HepG2 (cell line): ENCODE data around the gene MT1A. TPM values are rescaled to one million over a fixed set of nuclear protein-coding genes. Genes with fewer than 3 reads are reported as not detected.

ENCODE experiments used
- ATAC-seq: fragments of 200-7000 bp; cut with Tn5 transposase; 3 replicates; pipeline ENCODE4 v1.9.1; 2020; ENCODE audit warnings: mild to moderate bottlenecking, moderate library complexity
- BruUV-seq: library from RNA; stranded (reverse); fragments of 400-500 nt; replicated peaks from 2 replicates; lab custom pipeline; 2021; lab: Mats Ljungman, UMichigan
- CTCF ChIA-PET: fragments of 300-600 bp; formaldehyde crosslinking; extraction: SDS; loops from one replicate; lab custom pipeline; 2021; ENCODE audit warnings: low total read pairs, inconsistent platforms, low intra/inter-chr PET ratio; lab: Yijun Ruan, JAX
- POLR2A ChIA-PET: fragments of 350-600 bp; sonication (Branson Sonifier 250); formaldehyde crosslinking; loops from one replicate; lab custom pipeline; 2020; ENCODE audit warnings: antibody characterized with exemption, inconsistent platforms; lab: Yijun Ruan, JAX
- DNase-seq: peaks from one replicate; pipeline ENCODE4 v3.0.0-alpha.2; 2015; ENCODE audit warnings: low spot score
- FAIRE-seq: peaks from 3 replicates; lab custom pipeline; 2011; peaks lifted over from hg19 to GRCh38; lab: Jason Lieb, UNC
- H2AFZ ChIP-seq: one replicate; pipeline ENCODE4 v1.6.1; 2011; ENCODE audit warnings: low read length, inconsistent platforms
- H3K27ac ChIP-seq: fragments of 300-600 bp; 3 replicates; pipeline ENCODE4 v1.8.0; 2011; ENCODE audit warnings: mixed run types, mild to moderate bottlenecking, mixed read lengths, low read length, inconsistent platforms; ENCODE audit not compliant: insufficient read depth; ENCODE audit errors: extremely low read length
- H3K27me3 ChIP-seq, 2 experiments: fragments of 200-600 bp in 1 of 2; 2 replicates in 1 of 2; 3 replicates in 1 of 2; pipeline versions ENCODE4 v1.6.0 to v1.8.0; 2011; ENCODE audit warnings: low read length in 2 of 2, mild to moderate bottlenecking in 2 of 2, moderate library complexity in 2 of 2, inconsistent platforms in 1 of 2; ENCODE audit not compliant: insufficient read depth in 2 of 2, control insufficient read depth in 1 of 2
- H3K36me3 ChIP-seq, 2 experiments: fragments of 200-600 bp in 1 of 2; replicated peaks in 1 of 2; 2 replicates in 1 of 2; 3 replicates in 1 of 2; pipeline versions ENCODE4 v1.5.1 to v1.8.0; 2011; ENCODE audit warnings: low read length in 2 of 2, inconsistent platforms in 1 of 2; ENCODE audit not compliant: insufficient read depth in 2 of 2, control insufficient read depth in 1 of 2
- H3K4me1 ChIP-seq: 2 replicates; pipeline ENCODE4 v1.5.1; 2012; ENCODE audit warnings: low read length, inconsistent platforms; ENCODE audit not compliant: insufficient read depth
- H3K4me2 ChIP-seq: 2 replicates; pipeline ENCODE4 v1.6.0; 2011; ENCODE audit warnings: low read depth, low read length, inconsistent platforms
- H3K4me3 ChIP-seq, 3 experiments: fragments of 200-600 bp in 1 of 3; sonication (generic), shearing (Covaris generic) in 1 of 3; replicated peaks in 1 of 3; 2 replicates each; pipeline ENCODE4 v1.5.1; 2011 to 2016; ENCODE audit warnings: low read length in 3 of 3, inconsistent platforms in 2 of 3, low read depth in 2 of 3, mild to moderate bottlenecking in 2 of 3, control low read depth in 1 of 3, mixed read lengths in 1 of 3; ENCODE audit not compliant: insufficient read depth in 1 of 3
- H3K79me2 ChIP-seq: one replicate; pipeline ENCODE4 v1.6.1; 2011; ENCODE audit warnings: low read length, inconsistent platforms; ENCODE audit not compliant: insufficient read depth
- H3K9ac ChIP-seq: 2 replicates; pipeline ENCODE4 v1.6.0; 2011; ENCODE audit warnings: mild to moderate bottlenecking, low read depth, low read length, inconsistent platforms; ENCODE audit not compliant: insufficient read depth
- H3K9me3 ChIP-seq: 2 replicates; pipeline ENCODE4 v1.5.1; 2012; ENCODE audit warnings: mild to moderate bottlenecking, low read length
- H4K20me1 ChIP-seq: 2 replicates; pipeline ENCODE4 v1.6.0; 2011; ENCODE audit warnings: inconsistent platforms, mild to moderate bottlenecking, low read length, moderate library complexity; ENCODE audit not compliant: insufficient read depth
- MTF2 ChIP-seq: sonication (generic); formaldehyde crosslinking; IDR thresholded peaks from 2 replicates; pipeline ENCODE4 v1.5.0; 2020; ENCODE audit warnings: missing genetic modification reagents, borderline replicate concordance
- NFE2L1 ChIP-seq: sonication (generic); formaldehyde crosslinking; IDR thresholded peaks from 2 replicates; pipeline ENCODE4 v1.4.0; 2020; ENCODE audit warnings: missing genetic modification reagents, mild to moderate bottlenecking, borderline replicate concordance
- SMARCC2 ChIP-seq: fragments of 450-650 bp; IDR thresholded peaks from 2 replicates; pipeline ENCODE4 v1.6.1; 2017; ENCODE audit warnings: antibody characterized with exemption, mild to moderate bottlenecking
- ZFP90 ChIP-seq: sonication (generic); formaldehyde crosslinking; IDR thresholded peaks from 2 replicates; pipeline ENCODE4 v1.8.0; 2022; ENCODE audit warnings: missing genetic modification reagents, mild to moderate bottlenecking, inconsistent platforms, borderline replicate concordance
- ZKSCAN5 ChIP-seq: sonication (generic); formaldehyde crosslinking; IDR thresholded peaks from 2 replicates; pipeline ENCODE4 v1.5.1; 2020; ENCODE audit warnings: mild to moderate bottlenecking, missing genetic modification reagents
- ZNF121 ChIP-seq: sonication (generic); formaldehyde crosslinking; IDR thresholded peaks from 2 replicates; pipeline ENCODE4 v1.5.0; 2020; ENCODE audit warnings: mild to moderate bottlenecking, missing genetic modification reagents
- ZNF619 ChIP-seq: sonication (generic); formaldehyde crosslinking; IDR thresholded peaks from 2 replicates; pipeline ENCODE4 v1.4.0; 2020; ENCODE audit warnings: mild to moderate bottlenecking, missing genetic modification reagents
- ZNF646 ChIP-seq: sonication (generic); formaldehyde crosslinking; IDR thresholded peaks from 2 replicates; pipeline ENCODE4 v1.9.0; 2021; ENCODE audit warnings: mild to moderate bottlenecking, missing genetic modification reagents
- ZNF660 ChIP-seq: sonication (generic); formaldehyde crosslinking; IDR thresholded peaks from 2 replicates; pipeline ENCODE4 v1.5.1; 2020; ENCODE audit warnings: mild to moderate bottlenecking, low read depth, missing genetic modification reagents, borderline replicate concordance
- ZNF7 ChIP-seq: IDR thresholded peaks from 2 replicates; pipeline ENCODE4 v1.6.1; 2016; ENCODE audit warnings: missing biosample characterization, missing genetic modification reagents
- ZNF713 ChIP-seq: sonication (generic); formaldehyde crosslinking; IDR thresholded peaks from 2 replicates; pipeline ENCODE4 v1.4.0; 2020; ENCODE audit warnings: mild to moderate bottlenecking, missing genetic modification reagents
- ZNF777 ChIP-seq: sonication (generic); formaldehyde crosslinking; IDR thresholded peaks from 2 replicates; pipeline ENCODE4 v1.4.0; 2020; ENCODE audit warnings: missing genetic modification reagents
- ZNF782 ChIP-seq: sonication (generic); formaldehyde crosslinking; IDR thresholded peaks from 2 replicates; pipeline ENCODE4 v1.4.0; 2020; ENCODE audit warnings: missing genetic modification reagents, mild to moderate bottlenecking, borderline replicate concordance
- WGBS: methylation state at CpG from one replicate; pipeline ENCODE4 v1.1.6; 2017; ENCODE audit warnings: low lambda C conversion rate; 5-methylcytosine and 5-hydroxymethylcytosine counted together
- in situ Hi-C: cut with HindIII; loops from 2 replicates; pipeline ENCODE4 v1.10.0; 2017; ENCODE audit warnings: low pct_unique_long_range_greater_than_20kb; ENCODE audit not compliant: extremely low pct_ligation_motif_present
- intact Hi-C: fragments of 100-400 bp; cut with micrococcal nuclease; formaldehyde crosslinking; loops from one replicate; pipeline ENCODE4 v1.10.0; 2022; ENCODE audit not compliant: unreplicated experiment
- polyA plus RNA-seq, 8 experiments: library from polyadenylated mRNA; depleted of rRNA in 3 of 8; stranded (reverse) in 7 of 8; unstranded in 1 of 8; fragments of >200 nt; fragmentation: Illumina TruSeq in 4 of 8; extraction: Trizol in 4 of 8; gene quantifications; 2 replicates each; pipeline versions ENCODE4 v1.2.1 to v1.2.3, GENCODE V29; 2011 to 2016; ENCODE audit warnings: low read depth in 4 of 8, missing spikeins in 1 of 8, mixed read lengths in 1 of 8; ENCODE audit not compliant: insufficient read depth in 1 of 8
- total RNA-seq, 5 experiments: library from RNA; depleted of rRNA; stranded (reverse); fragments of >200 nt; fragmentation: Illumina TruSeq; extraction: Trizol; gene quantifications; 2 replicates each; pipeline ENCODE4 v1.2.3, GENCODE V29; 2016; ENCODE audit warnings: low read depth in 1 of 5
- TF ChIP-seq, protein P1 (sequence below): sonication (generic); formaldehyde crosslinking; IDR thresholded peaks from 2 replicates; pipeline ENCODE4 v1.5.1; 2020; ENCODE audit warnings: missing genetic modification reagents, mild to moderate bottlenecking, borderline replicate concordance
- TF ChIP-seq, protein P2 (sequence below): sonication (generic); formaldehyde crosslinking; IDR thresholded peaks from 2 replicates; pipeline ENCODE4 v1.5.1; 2020; ENCODE audit warnings: missing genetic modification reagents, mild to moderate bottlenecking, borderline replicate concordance

The MT1A gene
- total and polyA plus RNA-seq, 2 of the 13 experiments (the other 11 are each of a cell fraction or from before 2014, with no cell fraction given): 8.3 to 10.4 TPM

GRCh38 chr16:56682703-56683397 is 44.4 kb downstream of the MT1A start:
- Histone ChIP-seq H2AFZ (peak overlapping the region; percentile 79), H3K27ac (no peak overlapping the region), H3K4me3 (peak overlapping the region; percentile 62 to 83 (median 78); a peak in 5 of 6 replicates), H3K9me3 (peaks cover 10% of the 10 kb centered on the region), H3K4me2 (peak overlapping the region; percentile 100), H3K36me3 (no peaks in the 10 kb centered on the region), H3K79me2 (no peaks in the 10 kb centered on the region), H4K20me1 (no peaks in the 10 kb centered on the region), H3K4me1 (peaks cover 45% of the 10 kb centered on the region), H3K9ac (peak overlapping the region; percentile 66), H3K27me3 (peaks cover 0 to 6% of the 10 kb centered on the region in 2 experiments; a peak in 1 of 5 replicates)
- ChIA-PET POLR2A (interaction anchor here (0.8 to 2.3 kb wide), 9 partner anchors 19 to 76 kb away, joined by 3 to 15 read pairs (median 3); partner anchors contain the start of genes MT1A, MT1E, MT2A and NUP93), CTCF (no interaction called here)
- in situ Hi-C loops (no loop called here), intact Hi-C loops (no loop called here)
- FAIRE-seq (no peak), DNase-seq (no peak), ATAC-seq (peak; percentile 18)
- BruUV-seq: TSS peak; percentile 92
- WGBS: 12% methylated on average over 8 of the region's 8 CpGs
- TF ChIP-seq MTF2 (CRISPR knock-in tag): no peak
- TF ChIP-seq ZNF646 (CRISPR knock-in tag): no peak
- TF ChIP-seq ZNF660 (CRISPR knock-in tag): no peak
- TF ChIP-seq, protein P1, sequence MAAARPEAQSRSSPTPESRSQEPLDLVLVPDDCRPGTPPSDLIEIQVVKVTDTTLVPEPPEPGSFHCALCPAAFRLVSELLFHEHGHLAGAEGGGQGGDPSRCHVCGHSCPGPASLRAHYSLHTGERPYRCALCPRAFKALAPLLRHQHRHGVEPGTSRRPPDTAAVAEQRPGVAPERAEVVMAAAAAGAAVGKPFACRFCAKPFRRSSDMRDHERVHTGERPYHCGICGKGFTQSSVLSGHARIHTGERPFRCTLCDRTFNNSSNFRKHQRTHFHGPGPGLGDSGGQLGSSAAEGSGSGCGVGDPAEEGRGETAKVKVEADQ (CRISPR knock-in tag): no peak
- no peak; the same call in 1 of the 2 replicates for TF ChIP-seq ZNF619 (CRISPR knock-in tag)
- no peak for TF ChIP-seq ZNF121 (CRISPR knock-in tag)
- no peak for TF ChIP-seq SMARCC2
- 0 out of 2 replicates have a peak, but pooled peaks have one; percentile 5 for TF ChIP-seq ZNF782 (CRISPR knock-in tag)
- no peak for TF ChIP-seq ZFP90 (CRISPR knock-in tag)
- no peak for TF ChIP-seq ZNF777 (CRISPR knock-in tag)
- 0 out of 2 replicates have a peak, but pooled peaks have one; percentile 16 for TF ChIP-seq ZNF713
- no peak for TF ChIP-seq ZKSCAN5 (CRISPR knock-in tag)
- TF ChIP-seq NFE2L1 (CRISPR knock-in tag): peak; percentile 6; the same call in 1 of the 2 replicates
- no peak for TF ChIP-seq ZNF7 (CRISPR knock-in tag)
- TF ChIP-seq, protein P2, sequence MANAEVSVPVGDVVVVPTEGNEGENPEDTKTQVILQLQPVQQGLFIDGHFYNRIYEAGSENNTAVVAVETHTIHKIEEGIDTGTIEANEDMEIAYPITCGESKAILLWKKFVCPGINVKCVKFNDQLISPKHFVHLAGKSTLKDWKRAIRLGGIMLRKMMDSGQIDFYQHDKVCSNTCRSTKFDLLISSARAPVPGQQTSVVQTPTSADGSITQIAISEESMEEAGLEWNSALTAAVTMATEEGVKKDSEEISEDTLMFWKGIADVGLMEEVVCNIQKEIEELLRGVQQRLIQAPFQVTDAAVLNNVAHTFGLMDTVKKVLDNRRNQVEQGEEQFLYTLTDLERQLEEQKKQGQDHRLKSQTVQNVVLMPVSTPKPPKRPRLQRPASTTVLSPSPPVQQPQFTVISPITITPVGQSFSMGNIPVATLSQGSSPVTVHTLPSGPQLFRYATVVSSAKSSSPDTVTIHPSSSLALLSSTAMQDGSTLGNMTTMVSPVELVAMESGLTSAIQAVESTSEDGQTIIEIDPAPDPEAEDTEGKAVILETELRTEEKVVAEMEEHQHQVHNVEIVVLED (CRISPR knock-in tag): no peak
